Activated naive CD8-positive, alpha-beta T cell treated with anti-CD3 and anti-CD28 coated beads, Interleukin-2, amount 50 U/mL, for 16 hours (primary cell): ENCODE results near the gene COQ8A.

Experiments used
- DNase-seq: peaks from one replicate; pipeline ENCODE4 v3.0.0-alpha.2; 2020; ENCODE audit warnings: low read depth, low spot score

The COQ8A gene

DNA sequence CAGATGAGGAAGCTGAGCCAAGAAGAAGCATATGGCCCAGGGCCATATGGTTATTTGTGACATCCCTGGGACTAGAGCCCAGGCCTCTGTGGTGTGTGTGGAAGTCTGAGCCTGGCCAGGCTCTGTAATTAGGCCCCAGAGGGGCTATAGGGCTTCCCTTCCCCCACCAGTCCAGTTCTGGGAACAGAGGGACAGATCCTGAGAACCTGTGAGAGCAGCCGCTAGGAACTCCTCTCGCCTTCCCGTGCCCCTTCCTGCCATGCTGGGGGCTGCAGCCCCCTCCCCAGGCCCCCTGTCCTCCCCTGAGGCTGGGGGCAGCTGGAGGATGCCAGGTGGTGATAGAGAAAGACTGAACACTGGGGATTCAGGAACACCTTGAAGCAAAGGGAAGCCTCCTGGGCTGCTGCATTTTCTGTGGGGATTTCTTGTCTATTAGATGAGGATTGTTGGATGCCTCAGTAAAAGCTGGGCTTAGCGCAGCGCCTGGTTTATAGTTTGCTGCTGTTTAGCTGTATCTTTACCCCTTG lies 33.3 kb downstream of the COQ8A start:
- no peak for DNase-seq

DNA sequence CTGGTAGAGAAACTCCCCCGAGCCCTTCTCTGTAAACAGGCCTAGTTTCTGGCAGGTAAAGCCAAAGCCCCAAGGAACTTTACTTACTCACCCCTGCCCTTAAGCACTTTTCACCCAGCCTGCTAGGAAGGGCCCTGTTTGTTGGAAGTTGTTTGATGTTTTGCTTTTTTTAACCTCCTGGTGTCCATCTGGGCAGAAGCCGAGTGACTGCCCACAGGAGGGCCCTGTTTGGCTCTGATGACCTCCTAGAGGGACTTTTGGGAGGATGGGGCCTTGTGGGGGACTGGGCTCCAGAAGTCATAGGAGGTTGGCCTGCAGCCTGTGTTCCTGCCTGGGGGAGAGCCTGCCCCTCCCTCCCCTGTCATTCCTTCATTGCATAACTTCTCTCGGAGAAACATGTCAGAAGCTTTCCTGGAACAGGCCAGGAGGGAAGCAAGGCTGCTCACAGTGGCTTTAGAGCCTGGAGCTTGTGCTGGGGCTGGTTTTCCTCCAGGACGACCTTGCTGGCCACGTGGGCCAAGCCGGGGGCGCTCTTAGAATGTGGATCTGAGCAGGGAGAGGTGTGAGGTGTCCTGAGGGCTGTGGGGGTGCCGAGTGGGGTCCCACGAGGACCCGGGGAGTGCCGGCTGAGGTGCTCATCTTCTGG lies 33.9 kb downstream of the COQ8A start:
- no peak for DNase-seq

DNA sequence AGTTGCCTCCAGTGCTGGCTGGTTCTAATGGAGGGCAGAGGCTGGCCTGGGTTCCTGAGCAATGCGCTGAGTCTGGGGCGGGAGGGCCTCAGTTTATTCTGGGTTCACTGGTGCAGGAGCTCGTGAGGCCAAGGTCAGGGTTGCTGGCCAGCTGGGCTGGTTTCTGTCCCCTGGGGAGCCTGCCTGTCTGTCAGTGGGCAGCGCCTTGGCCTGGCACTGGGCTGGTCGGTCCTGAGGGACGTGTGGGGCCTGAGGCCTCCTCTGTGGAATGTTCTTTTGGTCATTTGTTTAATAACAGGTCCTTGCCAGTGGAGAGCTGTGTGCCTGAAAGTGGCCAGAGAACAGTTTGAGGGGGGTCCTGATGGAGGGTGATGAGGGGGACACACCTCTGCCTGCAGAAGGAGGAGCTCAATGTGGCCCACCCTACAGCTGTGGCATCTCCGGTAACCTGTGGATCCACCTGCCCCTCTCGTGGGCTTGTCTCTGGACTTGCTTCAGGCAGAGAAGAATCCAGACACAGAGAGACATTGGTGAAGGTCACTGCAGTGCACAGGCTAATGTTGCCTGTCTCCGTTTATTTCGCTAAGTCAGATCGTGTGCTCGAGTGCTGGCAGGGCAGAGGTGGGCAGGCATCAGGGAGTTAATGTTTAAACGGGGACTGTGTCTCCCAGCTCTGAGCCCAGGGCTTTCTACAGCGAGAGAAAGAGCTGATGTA lies 34.6 kb downstream of the COQ8A start:
- DNase-seq = no peak

- DNase-seq = no peak
These were observed 35.5 kb downstream of the COQ8A start for GRCh38 chr1:226975259-226976250.

GRCh38 chr1:226976276-226976977 lies 36.3 kb downstream of the COQ8A start:
- DNase-seq = no peak

DNA sequence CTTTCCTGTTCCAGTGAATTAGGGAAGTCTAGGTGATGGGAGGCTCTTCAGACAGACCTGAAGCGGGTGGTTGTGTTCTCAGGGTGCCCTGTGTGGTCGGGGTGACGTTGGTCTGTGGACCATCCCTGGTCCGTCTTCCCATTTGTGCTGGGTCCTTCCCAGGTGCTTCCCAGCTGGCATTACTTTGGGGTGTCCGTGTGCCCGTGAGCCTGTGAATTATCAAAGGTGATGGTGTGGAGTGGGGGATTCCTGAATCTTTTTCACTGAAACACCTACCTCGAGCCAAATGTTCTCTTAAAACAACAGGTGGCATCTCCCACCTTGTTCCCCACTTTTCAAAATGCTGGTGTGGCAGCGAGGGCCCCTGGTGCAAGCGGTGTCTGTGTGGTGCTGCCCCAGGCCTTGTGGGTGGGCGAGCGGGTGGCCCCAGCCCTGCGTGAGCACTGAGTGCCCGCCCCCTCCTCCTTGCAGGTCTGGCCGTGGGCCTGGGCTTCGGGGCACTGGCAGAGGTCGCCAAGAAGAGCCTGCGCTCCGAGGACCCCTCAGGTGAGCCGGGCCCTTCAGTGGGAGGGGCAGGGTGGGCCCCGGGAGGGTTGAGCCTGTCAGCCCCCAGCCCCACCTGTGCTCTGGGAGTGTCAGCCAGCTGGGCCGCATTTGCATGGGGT lies 37.0 kb downstream of the COQ8A start:
- no peak for DNase-seq

GRCh38 chr1:226977643-226978431 lies 37.7 kb downstream of the COQ8A start:
- DNase-seq = no peak

DNA sequence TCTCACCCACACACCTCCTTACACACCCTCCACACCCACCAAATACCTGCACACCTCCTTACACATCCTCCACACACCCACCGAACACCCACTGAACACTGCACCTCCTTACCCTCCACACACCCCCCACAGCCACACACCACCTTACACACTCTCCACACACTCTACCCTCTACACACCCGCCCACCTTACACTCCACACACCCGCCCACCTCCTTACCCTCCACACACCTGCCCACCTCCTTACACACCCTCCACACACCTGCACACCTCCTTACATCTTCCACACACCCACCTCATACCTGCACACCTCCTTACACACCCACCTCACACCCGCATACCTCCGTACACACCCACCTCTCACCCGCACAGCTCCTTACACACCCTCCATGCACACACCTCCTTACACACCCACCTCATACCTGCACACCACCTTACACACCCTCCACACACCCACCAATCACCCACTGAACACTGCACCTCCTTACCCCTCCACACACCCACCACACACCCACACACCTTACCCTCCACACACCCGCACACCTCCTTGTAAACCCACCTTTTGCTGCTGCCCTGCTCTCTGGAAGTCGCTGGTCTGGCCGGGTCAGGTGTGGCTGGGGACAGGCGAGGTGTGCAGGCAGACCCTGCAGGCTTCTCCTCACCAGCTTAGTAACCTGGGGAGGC lies 38.5 kb downstream of the COQ8A start:
- DNase-seq = no peak

DNA sequence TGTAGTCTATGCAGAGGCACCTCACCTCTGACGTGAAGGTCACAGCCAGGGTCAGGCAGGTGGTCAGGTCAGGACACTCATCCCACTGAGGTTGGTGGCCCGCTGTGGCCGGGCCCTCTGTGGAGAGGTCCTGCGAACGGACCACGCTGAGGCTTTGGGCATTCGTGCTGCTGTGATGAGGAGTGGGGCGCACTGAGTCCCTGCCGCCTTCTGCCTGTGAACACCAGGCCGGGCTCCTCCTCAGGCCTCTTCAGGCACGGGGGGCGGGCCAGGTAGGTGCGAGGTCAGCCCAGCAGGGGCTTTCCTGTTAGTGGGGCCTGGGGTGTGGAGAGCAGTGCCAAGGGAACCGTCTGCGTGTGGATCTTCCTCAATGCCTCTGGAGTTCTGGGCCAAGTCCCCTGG lies 39.0 kb downstream of the COQ8A start:
- DNase-seq = no peak

GRCh38 chr1:226979517-226980121 lies 39.5 kb downstream of the COQ8A start:
- DNase-seq = no peak

GRCh38 chr1:226980122-226980560 lies 40.0 kb downstream of the COQ8A start:
- no peak for DNase-seq

GRCh38 chr1:226980565-226981385 lies 40.7 kb downstream of the COQ8A start:
- DNase-seq = no peak

DNA sequence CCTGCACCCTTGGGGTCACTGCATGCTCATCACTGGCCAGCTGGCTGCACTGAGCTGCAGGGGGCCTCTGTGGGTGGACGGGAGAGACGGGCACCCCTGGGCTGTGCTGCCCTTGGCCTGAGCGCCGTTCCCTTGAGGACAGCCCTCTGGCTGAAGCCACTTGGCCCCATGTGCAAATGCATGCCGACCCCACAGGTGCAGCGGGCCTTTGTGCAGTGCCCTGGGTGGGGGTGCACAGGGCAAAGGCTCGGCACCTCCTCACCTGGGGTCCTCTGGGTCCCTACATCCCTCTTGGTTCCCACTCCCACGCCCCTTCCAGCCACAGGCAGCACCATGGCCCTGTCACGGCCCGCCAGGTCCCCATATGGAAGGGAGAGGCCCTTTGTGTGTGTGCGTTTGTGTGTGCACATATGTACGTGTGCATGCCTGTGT lies 41.3 kb downstream of the COQ8A start:
- no peak for DNase-seq

DNA sequence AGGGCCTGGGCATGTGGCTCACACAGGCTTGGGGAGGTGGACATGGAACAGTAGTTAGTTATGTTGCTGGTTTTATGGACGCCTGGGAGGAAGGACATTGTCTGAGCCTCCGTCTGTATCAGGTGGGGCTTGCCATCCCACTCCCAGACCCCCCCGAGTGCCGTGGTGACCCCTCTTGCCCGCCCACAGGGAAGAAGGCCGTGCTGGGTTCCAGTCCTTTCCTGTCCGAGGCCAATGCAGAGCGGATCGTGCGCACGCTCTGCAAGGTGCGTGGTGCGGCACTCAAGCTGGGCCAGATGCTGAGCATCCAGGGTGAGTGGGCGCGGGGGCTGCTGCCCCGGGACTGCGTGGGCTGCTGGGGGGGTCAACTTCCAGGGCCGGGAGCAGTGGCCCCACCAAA lies 41.7 kb downstream of the COQ8A start:
- no peak for DNase-seq

DNA sequence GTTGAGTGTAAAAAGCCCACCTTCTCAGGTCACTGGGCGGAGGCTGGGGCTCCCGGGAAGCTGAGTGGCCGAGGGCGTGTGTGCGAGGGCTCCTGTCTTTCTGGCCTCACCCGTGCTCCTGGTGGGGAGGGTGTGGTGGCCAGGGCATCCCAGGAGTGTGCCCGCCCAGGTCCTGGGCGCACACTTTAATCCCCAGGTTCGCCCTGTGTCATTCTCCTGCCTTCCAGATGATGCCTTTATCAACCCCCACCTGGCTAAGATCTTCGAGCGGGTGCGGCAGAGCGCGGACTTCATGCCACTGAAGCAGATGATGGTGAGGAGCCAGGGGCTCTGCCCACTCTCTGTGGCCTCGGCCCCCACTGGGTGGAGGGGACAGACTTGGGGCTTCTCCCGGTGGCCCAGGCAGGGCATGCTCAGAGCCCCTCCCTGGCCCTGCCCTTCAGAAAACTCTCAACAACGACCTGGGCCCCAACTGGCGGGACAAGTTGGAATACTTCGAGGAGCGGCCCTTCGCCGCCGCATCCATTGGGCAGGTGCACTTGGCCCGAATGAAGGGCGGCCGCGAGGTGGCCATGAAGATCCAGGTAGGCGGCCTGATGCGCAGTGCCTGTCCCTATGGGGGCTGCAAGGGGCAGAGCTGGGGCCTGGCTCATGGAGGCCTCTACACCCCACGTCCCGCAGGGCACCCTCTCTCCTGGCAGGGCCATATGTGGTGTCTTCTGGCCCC lies 42.5 kb downstream of the COQ8A start:
- DNase-seq = no peak

- no peak for DNase-seq
These were observed 43.3 kb downstream of the COQ8A start for GRCh38 chr1:226983247-226983991.

DNA sequence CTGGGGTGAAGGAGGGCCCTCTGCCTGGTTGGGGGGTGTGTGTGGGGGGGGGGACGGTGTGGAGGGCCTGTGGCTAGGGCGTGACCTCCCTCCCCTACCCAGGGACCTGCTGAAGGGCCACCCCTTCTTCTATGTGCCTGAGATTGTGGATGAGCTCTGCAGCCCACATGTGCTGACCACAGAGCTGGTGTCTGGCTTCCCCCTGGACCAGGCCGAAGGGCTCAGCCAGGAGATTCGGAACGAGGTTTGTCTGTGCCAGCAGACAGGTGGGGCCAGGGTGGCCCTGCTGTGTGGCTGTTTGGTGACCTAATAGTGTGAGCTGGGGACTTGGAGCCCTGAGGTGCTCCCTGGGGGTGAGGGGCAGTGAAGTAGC lies 43.9 kb downstream of the COQ8A start:
- DNase-seq = no peak
